RWPE1 (cell line): ENCODE data around the gene PRR16.

Source experiments
- CTCF ChIA-PET: fragments of 350-600 bp; sonication (Branson Sonifier 250); formaldehyde crosslinking; extraction: SDS; loops from one replicate; lab custom pipeline; 2021; lab: Yijun Ruan, JAX
- POLR2A ChIA-PET: fragments of 400-600 bp; formaldehyde crosslinking; extraction: SDS; loops from one replicate; lab custom pipeline; 2020; ENCODE audit warnings: antibody characterized with exemption; ENCODE audit not compliant: low non-redundant PET; lab: Yijun Ruan, JAX
- DNase-seq: peaks from one replicate; pipeline ENCODE4 v3.0.0; 2012; ENCODE audit warnings: low spot score
- H3K27ac ChIP-seq: fragments of 450-650 bp; 2 replicates; pipeline ENCODE4 v1.5.1; 2017
- CTCF ChIP-seq: fragments of 450-650 bp; conservative IDR thresholded peaks from 2 replicates; pipeline ENCODE4 v1.5.1; 2017; ENCODE audit warnings: low read depth, mild to moderate bottlenecking

Gene PRR16

DNA sequence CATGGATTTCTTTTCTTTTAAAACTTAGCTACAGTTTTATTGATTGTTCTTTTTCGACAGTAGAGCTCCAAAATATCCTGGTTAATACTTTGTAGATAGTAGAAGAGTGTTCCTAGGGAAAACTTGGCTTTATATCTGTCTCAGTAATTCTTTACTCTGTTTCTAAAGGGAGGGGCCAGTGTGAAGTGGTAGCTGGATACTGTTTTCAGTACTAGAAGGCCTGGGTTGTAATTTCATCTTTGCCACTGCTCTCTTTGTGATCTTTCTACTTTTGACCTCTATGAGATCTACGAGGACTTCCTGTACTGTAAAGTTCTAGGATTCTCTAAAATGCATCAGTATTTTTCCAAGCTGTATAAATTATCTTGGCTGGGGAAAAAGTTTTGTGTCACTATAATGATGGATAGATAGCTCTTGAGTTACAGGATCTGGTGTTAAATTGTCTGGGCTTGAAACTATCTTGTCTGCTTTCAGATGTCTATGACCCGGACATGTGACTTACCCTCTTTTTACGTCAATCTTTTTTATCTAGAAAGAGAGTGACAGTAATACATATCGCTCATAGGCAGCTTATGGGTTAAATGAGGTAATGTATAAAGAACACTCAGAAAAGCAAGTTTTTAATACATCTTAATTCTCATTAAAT, 53.6 kb downstream of the PRR16 start:
- H3K27ac ChIP-seq, result no peak overlapping the region
- ChIA-PET CTCF (interaction anchor here (0.6 to 0.7 kb wide), 2 partner anchors 232 to 560 kb away, joined by 3 to 6 read pairs; no protein-coding TSS in a partner anchor), POLR2A (no interaction called here)
- DNase-seq, result no peak
- no peak for TF ChIP-seq CTCF

DNA sequence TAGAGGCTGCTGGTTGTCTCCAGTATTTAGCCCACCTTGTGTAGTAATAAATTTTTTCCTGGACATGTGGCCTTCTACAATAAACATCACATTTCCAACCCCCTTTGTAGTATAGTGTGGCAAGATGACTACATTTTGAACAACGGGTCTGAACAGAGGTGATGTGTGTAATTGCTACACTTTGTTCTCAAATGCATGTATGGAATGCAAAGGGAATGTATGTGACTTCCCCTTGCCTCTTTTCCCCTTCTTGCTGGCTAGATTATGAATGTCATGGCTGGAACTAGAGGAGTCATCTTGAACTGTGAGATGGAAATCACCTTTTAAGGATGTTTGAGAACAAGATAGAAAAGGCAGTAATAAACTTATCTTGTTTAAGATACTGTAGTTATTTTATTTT, 54.5 kb downstream of the PRR16 start:
- CTCF ChIA-PET, result interaction anchor here (0.7 kb wide), 1 partner anchor 561 kb away, joined by 3 read pairs; no protein-coding TSS in a partner anchor
- POLR2A ChIA-PET, result no interaction called here
- TF ChIP-seq CTCF, result no peak
- H3K27ac ChIP-seq, result no peak overlapping the region
- DNase-seq, result no peak

- ChIA-PET CTCF (interaction anchor here (0.6 kb wide), 1 partner anchor 123 kb away, joined by 8 read pairs; no protein-coding TSS in a partner anchor), POLR2A (no interaction called here)
Observed at GRCh38 chr5:120527251-120527650, 63.2 kb downstream of the PRR16 start.

GRCh38 chr5:120528609-120529008, 64.5 kb downstream of the PRR16 start:
- DNase-seq, result no peak
- TF ChIP-seq CTCF, result no peak
- ChIA-PET POLR2A (no interaction called here), CTCF (no interaction called here)
- H3K27ac ChIP-seq, result no peak overlapping the region

More at GRCh38 chr5:120527251-120527650, 63.2 kb downstream of the PRR16 start:
- DNase-seq, result no peak
- TF ChIP-seq CTCF, result no peak
- H3K27ac ChIP-seq, result no peak overlapping the region

DNA sequence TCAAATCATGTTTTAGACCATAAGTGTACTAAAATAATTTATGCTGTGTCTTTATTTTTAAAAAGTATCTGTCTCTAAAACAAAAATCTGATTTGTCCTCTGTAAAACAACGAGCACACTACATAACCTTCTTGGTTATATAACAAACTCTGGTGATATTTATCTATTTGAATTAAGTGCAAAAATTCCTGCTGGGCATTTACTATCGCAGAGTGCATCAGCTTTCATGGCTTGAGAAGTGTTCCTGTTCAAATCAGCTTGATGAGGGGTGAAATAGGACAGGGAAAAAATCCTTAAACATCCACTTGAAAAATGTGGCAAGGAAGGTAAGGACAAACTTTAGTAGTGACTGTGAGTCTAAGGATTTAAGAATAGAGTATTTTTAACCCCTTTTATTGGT, 65.3 kb downstream of the PRR16 start:
- TF ChIP-seq CTCF, result no peak
- no peak overlapping the region for H3K27ac ChIP-seq
- ChIA-PET POLR2A (no interaction called here), CTCF (no interaction called here)
- no peak for DNase-seq

- no peak for DNase-seq
- POLR2A ChIA-PET, result no interaction called here
- CTCF ChIA-PET, result no interaction called here
- H3K27ac ChIP-seq, result no peak overlapping the region
- TF ChIP-seq CTCF, result no peak
Observed at GRCh38 chr5:120531215-120531614, 67.1 kb downstream of the PRR16 start.
